GM21526 (cell line): ENCODE data around the gene DAAM2.

Experiments
- ATAC-seq: cut with Tn5 transposase; IDR thresholded peaks from one replicate; pipeline ENCODE4 v1.9.1; 2021; ENCODE audit warnings: moderate library complexity; ENCODE audit not compliant: unreplicated experiment, low FRiP score

The DAAM2 gene

GRCh38 chr6:39791850-39792539 is at the start of gene DAAM2:
DAAM2 (plus strand) TSS chr6:39792376; CDS start chr6:39856303, 63,927 bp downstream.
- ATAC-seq = no peak

GRCh38 chr6:39746795-39747194 is 45.4 kb upstream of the DAAM2 start:
- no peak for ATAC-seq

GRCh38 chr6:39752835-39753724 is 39.1 kb upstream of the DAAM2 start:
- ATAC-seq = peak; percentile 52

GRCh38 chr6:39753725-39754045 is 38.5 kb upstream of the DAAM2 start:
- ATAC-seq = no peak

- no peak for ATAC-seq
These were observed 37.6 kb upstream of the DAAM2 start for GRCh38 chr6:39754514-39755115.

GRCh38 chr6:39755231-39755630 is 36.9 kb upstream of the DAAM2 start:
- ATAC-seq = no peak

- ATAC-seq = no peak
These were observed 35.6 kb upstream of the DAAM2 start for GRCh38 chr6:39756582-39756981.

GRCh38 chr6:39758905-39759605 is 33.1 kb upstream of the DAAM2 start:
- ATAC-seq = no peak

GRCh38 chr6:39760226-39760952 is 31.8 kb upstream of the DAAM2 start:
- no peak for ATAC-seq

- no peak for ATAC-seq
These were observed 26.6 kb upstream of the DAAM2 start for GRCh38 chr6:39765508-39766065.

GRCh38 chr6:39769012-39769411 is 23.2 kb upstream of the DAAM2 start:
- no peak for ATAC-seq

GRCh38 chr6:39770446-39770845 is 21.7 kb upstream of the DAAM2 start:
- no peak for ATAC-seq

- no peak for ATAC-seq
These were observed 19.5 kb upstream of the DAAM2 start for GRCh38 chr6:39772559-39773273.

- ATAC-seq = no peak
These were observed 18.4 kb upstream of the DAAM2 start for GRCh38 chr6:39773782-39774181.

GRCh38 chr6:39776581-39776980 is 15.6 kb upstream of the DAAM2 start:
- no peak for ATAC-seq

- no peak for ATAC-seq
These were observed 15.0 kb upstream of the DAAM2 start for GRCh38 chr6:39777218-39777617.

GRCh38 chr6:39777661-39778060 is 14.5 kb upstream of the DAAM2 start:
- no peak for ATAC-seq

GRCh38 chr6:39778581-39779255 is 13.5 kb upstream of the DAAM2 start:
- ATAC-seq = no peak

- no peak for ATAC-seq
These were observed 6.9 kb upstream of the DAAM2 start for GRCh38 chr6:39785281-39785680.
